HepG2 (cell line): ENCODE measurements around the gene FGFR3. TPM values are rescaled to one million over a fixed set of nuclear protein-coding genes. Genes with fewer than 3 reads are reported as not detected.
A peak's percentile ranks its signal among the peaks of the same experiment; 100 is the strongest.

ENCODE experiments used
- ARNT ChIP-seq: fragments of 450-650 bp; IDR thresholded peaks from 2 replicates; pipeline ENCODE4 v1.6.1; 2017
- ARNTL ChIP-seq: sonication (generic); formaldehyde crosslinking; IDR thresholded peaks from 2 replicates; pipeline ENCODE4 v1.4.0; 2020; ENCODE audit warnings: mild to moderate bottlenecking, missing genetic modification reagents
- BATF2 ChIP-seq: sonication (generic); formaldehyde crosslinking; IDR thresholded peaks from 2 replicates; pipeline ENCODE4 v1.8.0; 2022; ENCODE audit warnings: mild to moderate bottlenecking, missing genetic modification reagents, moderate library complexity
- CEBPG ChIP-seq: IDR thresholded peaks from 2 replicates; pipeline ENCODE4 v1.6.1; 2016
- GATA4 ChIP-seq: sonication (generic); IDR thresholded peaks from 2 replicates; pipeline ENCODE4 v1.6.1; 2016; ENCODE audit warnings: antibody characterized with exemption, low read depth, borderline replicate concordance
- HDAC1 ChIP-seq: sonication (generic); formaldehyde crosslinking; IDR thresholded peaks from 2 replicates; pipeline ENCODE4 v1.5.1; 2020; ENCODE audit warnings: mild to moderate bottlenecking, missing genetic modification reagents
- HNRNPH1 ChIP-seq: fragments of 200-400 bp; formaldehyde crosslinking; optimal IDR thresholded peaks from 2 replicates; pipeline ENCODE3; 2017; ENCODE audit warnings: mild to moderate bottlenecking, low read depth, low read length
- HOXA7 ChIP-seq: sonication (generic); formaldehyde crosslinking; IDR thresholded peaks from 2 replicates; pipeline ENCODE4 v1.8.1; 2022; ENCODE audit warnings: mild to moderate bottlenecking, missing genetic modification reagents, moderate library complexity
- ISL2 ChIP-seq: sonication (generic); formaldehyde crosslinking; IDR thresholded peaks from 2 replicates; pipeline ENCODE4 v1.5.0; 2020; ENCODE audit warnings: missing genetic modification reagents
- ISX ChIP-seq: sonication (generic); formaldehyde crosslinking; conservative IDR thresholded peaks from 2 replicates; pipeline ENCODE4 v1.5.0; 2020; ENCODE audit warnings: missing genetic modification reagents
- JUNB ChIP-seq: sonication (generic); formaldehyde crosslinking; IDR thresholded peaks from 2 replicates; pipeline ENCODE4 v1.8.0; 2022; ENCODE audit warnings: missing genetic modification reagents, mild to moderate bottlenecking, borderline replicate concordance
- KLF9 ChIP-seq: IDR thresholded peaks from 2 replicates; pipeline ENCODE4 v1.6.1; 2016; ENCODE audit warnings: low read depth
- MATR3 ChIP-seq: sonication (generic); formaldehyde crosslinking; IDR thresholded peaks from 2 replicates; pipeline ENCODE4 v1.4.0; 2020; ENCODE audit warnings: missing genetic modification reagents
- MIER3 ChIP-seq: IDR thresholded peaks from 2 replicates; pipeline ENCODE4 v1.6.1; 2016; ENCODE audit warnings: missing compliant biosample characterization, borderline replicate concordance
- MZF1 ChIP-seq: sonication (generic); formaldehyde crosslinking; IDR thresholded peaks from 2 replicates; pipeline ENCODE4 v1.8.1; 2023; ENCODE audit warnings: mild to moderate bottlenecking, missing genetic modification reagents, borderline replicate concordance
- PHF20 ChIP-seq: sonication (generic); formaldehyde crosslinking; IDR thresholded peaks from 2 replicates; pipeline ENCODE4 v1.5.0; 2020; ENCODE audit warnings: mild to moderate bottlenecking, missing genetic modification reagents
- RNF2 ChIP-seq: fragments of 450-650 bp; conservative IDR thresholded peaks from 2 replicates; pipeline ENCODE4 v1.6.1; 2016; ENCODE audit warnings: low read depth
- SKIL ChIP-seq: sonication (generic); formaldehyde crosslinking; IDR thresholded peaks from 2 replicates; pipeline ENCODE4 v1.8.0; 2022; ENCODE audit warnings: missing genetic modification reagents, mild to moderate bottlenecking, moderate library complexity, borderline replicate concordance
- SP140L ChIP-seq: sonication (generic); formaldehyde crosslinking; IDR thresholded peaks from 2 replicates; pipeline ENCODE4 v1.4.0; 2020; ENCODE audit warnings: missing genetic modification reagents, borderline replicate concordance
- STAG1 ChIP-seq: sonication (generic); formaldehyde crosslinking; IDR thresholded peaks from 2 replicates; pipeline ENCODE4 v1.4.0; 2020; ENCODE audit warnings: missing genetic modification reagents
- TRIM22 ChIP-seq: fragments of 450-650 bp; IDR thresholded peaks from 2 replicates; pipeline ENCODE4 v1.6.1; 2017
- ZEB1 ChIP-seq: IDR thresholded peaks from 2 replicates; pipeline ENCODE4 v1.6.1; 2012; ENCODE audit warnings: mild to moderate bottlenecking, low read depth, inconsistent platforms; ENCODE audit not compliant: insufficient replicate concordance
- ZFP62 ChIP-seq: sonication (generic); formaldehyde crosslinking; IDR thresholded peaks from 2 replicates; pipeline ENCODE4 v1.4.0; 2020; ENCODE audit warnings: missing genetic modification reagents
- ZKSCAN8 ChIP-seq: IDR thresholded peaks from 2 replicates; pipeline ENCODE4 v1.6.1; 2016; ENCODE audit warnings: borderline replicate concordance, missing genetic modification reagents, missing compliant biosample characterization
- ZNF143 ChIP-seq: sonication (generic); formaldehyde crosslinking; IDR thresholded peaks from 2 replicates; pipeline ENCODE4 v1.4.0; 2020; ENCODE audit warnings: missing genetic modification reagents
- ZNF235 ChIP-seq: sonication (generic); formaldehyde crosslinking; IDR thresholded peaks from 2 replicates; pipeline ENCODE4 v1.8.1; 2023; ENCODE audit warnings: mild to moderate bottlenecking, missing genetic modification reagents, borderline replicate concordance
- ZNF382 ChIP-seq: sonication (generic); formaldehyde crosslinking; IDR thresholded peaks from 2 replicates; pipeline ENCODE4 v1.5.0; 2020; ENCODE audit warnings: missing genetic modification reagents, mild to moderate bottlenecking, borderline replicate concordance
- ZNF557 ChIP-seq: sonication (generic); formaldehyde crosslinking; IDR thresholded peaks from 2 replicates; pipeline ENCODE4 v1.4.0; 2020; ENCODE audit warnings: missing genetic modification reagents
- ZNF660 ChIP-seq: sonication (generic); formaldehyde crosslinking; IDR thresholded peaks from 2 replicates; pipeline ENCODE4 v1.5.1; 2020; ENCODE audit warnings: mild to moderate bottlenecking, low read depth, missing genetic modification reagents, borderline replicate concordance
- ZNF670 ChIP-seq: sonication (generic); formaldehyde crosslinking; IDR thresholded peaks from 2 replicates; pipeline ENCODE4 v1.8.0; 2022; ENCODE audit warnings: mild to moderate bottlenecking, missing genetic modification reagents, borderline replicate concordance
- ZNF841 ChIP-seq: sonication (generic); formaldehyde crosslinking; IDR thresholded peaks from 2 replicates; pipeline ENCODE4 v1.8.1; 2023; ENCODE audit warnings: missing genetic modification reagents, borderline replicate concordance
- polyA plus RNA-seq, 8 experiments: library from polyadenylated mRNA; depleted of rRNA in 3 of 8; stranded (reverse) in 7 of 8; unstranded in 1 of 8; fragments of >200 nt; fragmentation: Illumina TruSeq in 4 of 8; extraction: Trizol in 4 of 8; gene quantifications; 2 replicates each; pipeline versions ENCODE4 v1.2.1 to v1.2.3, GENCODE V29; 2011 to 2016; ENCODE audit warnings: low read depth in 4 of 8, missing spikeins in 1 of 8, mixed read lengths in 1 of 8; ENCODE audit not compliant: insufficient read depth in 1 of 8
- total RNA-seq, 5 experiments: library from RNA; depleted of rRNA; stranded (reverse); fragments of >200 nt; fragmentation: Illumina TruSeq; extraction: Trizol; gene quantifications; 2 replicates each; pipeline ENCODE4 v1.2.3, GENCODE V29; 2016; ENCODE audit warnings: low read depth in 1 of 5

Gene FGFR3
- total and polyA plus RNA-seq, 2 of the 13 experiments (the other 11 are each of a cell fraction or from before 2014, with no cell fraction given), result 103 to 109 TPM

- TF ChIP-seq TRIM22, result no peak
- no peak for TF ChIP-seq SP140L (CRISPR knock-in tag)
- no peak for TF ChIP-seq HNRNPH1
- TF ChIP-seq ZNF235 (CRISPR knock-in tag), result no peak
- TF ChIP-seq STAG1, result no peak
- TF ChIP-seq RNF2, result no peak
- TF ChIP-seq CEBPG (CRISPR knock-in tag), result no peak
- TF ChIP-seq ZFP62 (CRISPR knock-in tag), result no peak
- TF ChIP-seq ZNF382 (CRISPR knock-in tag), result no peak
- no peak for TF ChIP-seq JUNB (CRISPR knock-in tag)
- TF ChIP-seq HOXA7, result no peak
- TF ChIP-seq ISL2 (CRISPR knock-in tag), result no peak
- TF ChIP-seq SKIL (CRISPR knock-in tag), result no peak
- no peak for TF ChIP-seq BATF2
- no peak for TF ChIP-seq MATR3 (CRISPR knock-in tag)
- no peak for TF ChIP-seq ZNF841 (CRISPR knock-in tag)
- no peak for TF ChIP-seq MIER3 (CRISPR knock-in tag)
- TF ChIP-seq HDAC1 (CRISPR knock-in tag), result peak; percentile 73
- TF ChIP-seq KLF9 (CRISPR knock-in tag), result no peak
- no peak for TF ChIP-seq ZKSCAN8 (CRISPR knock-in tag)
- no peak for TF ChIP-seq ZEB1
- TF ChIP-seq ZNF557 (CRISPR knock-in tag), result no peak
- TF ChIP-seq PHF20, result no peak
- no peak for TF ChIP-seq ZNF670 (CRISPR knock-in tag)
- TF ChIP-seq ZNF660 (CRISPR knock-in tag), result no peak
- peak; percentile 29; the same call in 1 of the 2 replicates for TF ChIP-seq MZF1
- TF ChIP-seq GATA4, result no peak
- TF ChIP-seq ARNTL (CRISPR knock-in tag), result peak; percentile 93
- no peak for TF ChIP-seq ISX (CRISPR knock-in tag)
- TF ChIP-seq ZNF143 (CRISPR knock-in tag), result no peak
- TF ChIP-seq ARNT, result no peak
Measured at GRCh38 chr4:1768367-1769034, 24.6 kb upstream of the FGFR3 start (continued).
